ENCODE results near the gene POLD3.

POLD3 gene

DNA sequence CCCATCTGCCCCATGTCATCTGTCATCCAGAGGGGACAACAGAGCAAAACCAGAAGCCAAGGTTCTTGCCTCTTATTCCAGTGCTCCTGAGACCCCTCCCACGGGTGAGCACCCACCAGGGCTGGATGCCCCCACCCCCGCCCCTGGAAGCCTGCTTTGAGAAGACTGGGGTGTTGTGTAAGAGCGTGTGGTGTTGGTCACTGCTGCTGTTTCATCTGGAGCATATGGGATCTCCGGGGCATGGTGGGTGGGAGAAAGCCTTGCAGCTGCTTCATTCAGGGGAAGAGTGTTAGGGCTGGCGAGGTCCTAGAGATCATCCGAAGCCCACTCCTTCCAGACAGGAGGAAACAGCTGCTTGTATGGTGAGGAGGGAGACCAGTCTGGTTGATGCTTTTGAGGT lies 84.7 kb downstream of the POLD3 start:
- TF ChIP-seq, protein P1, sequence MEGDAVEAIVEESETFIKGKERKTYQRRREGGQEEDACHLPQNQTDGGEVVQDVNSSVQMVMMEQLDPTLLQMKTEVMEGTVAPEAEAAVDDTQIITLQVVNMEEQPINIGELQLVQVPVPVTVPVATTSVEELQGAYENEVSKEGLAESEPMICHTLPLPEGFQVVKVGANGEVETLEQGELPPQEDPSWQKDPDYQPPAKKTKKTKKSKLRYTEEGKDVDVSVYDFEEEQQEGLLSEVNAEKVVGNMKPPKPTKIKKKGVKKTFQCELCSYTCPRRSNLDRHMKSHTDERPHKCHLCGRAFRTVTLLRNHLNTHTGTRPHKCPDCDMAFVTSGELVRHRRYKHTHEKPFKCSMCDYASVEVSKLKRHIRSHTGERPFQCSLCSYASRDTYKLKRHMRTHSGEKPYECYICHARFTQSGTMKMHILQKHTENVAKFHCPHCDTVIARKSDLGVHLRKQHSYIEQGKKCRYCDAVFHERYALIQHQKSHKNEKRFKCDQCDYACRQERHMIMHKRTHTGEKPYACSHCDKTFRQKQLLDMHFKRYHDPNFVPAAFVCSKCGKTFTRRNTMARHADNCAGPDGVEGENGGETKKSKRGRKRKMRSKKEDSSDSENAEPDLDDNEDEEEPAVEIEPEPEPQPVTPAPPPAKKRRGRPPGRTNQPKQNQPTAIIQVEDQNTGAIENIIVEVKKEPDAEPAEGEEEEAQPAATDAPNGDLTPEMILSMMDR (IDR thresholded peaks at IDR 0.05; ENCODE audit: insufficient read depth, low read length, poor library complexity, severe bottlenecking), result no peak
- Histone ChIP-seq H3K4me3 (replicated peaks; ENCODE audit: low read depth, low read length) (no peak overlapping the region), H3K27me3 (replicated peaks; ENCODE audit: control insufficient read depth, insufficient read depth, low read length) (no peaks in the 10 kb centered on the region; the same call in 1 of the 2 replicates), H3K36me3 (ENCODE audit: control insufficient read depth, insufficient read depth, low read length) (no peaks in the 10 kb centered on the region)
- no peak for DNase-seq (ENCODE audit: extremely low read depth, insufficient read length)

DNA sequence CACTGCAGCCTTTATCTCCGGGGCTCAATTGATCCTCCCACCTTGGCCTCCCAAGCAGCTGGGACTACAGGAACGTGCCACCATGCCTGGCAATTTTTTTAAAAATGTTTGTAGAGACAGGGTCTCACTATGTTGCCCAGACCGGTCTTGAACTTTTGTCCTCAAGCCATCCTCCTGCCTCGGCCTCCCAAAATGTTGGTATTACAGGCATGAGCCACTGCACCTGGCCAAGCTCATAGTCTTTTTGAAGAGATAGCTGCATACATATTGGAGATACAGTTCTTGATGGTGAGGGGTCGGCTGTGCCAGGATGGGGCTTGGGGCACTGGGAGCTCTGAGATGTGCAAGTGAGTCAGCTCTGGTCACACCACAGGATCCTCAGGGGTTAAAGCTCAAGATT lies 85.7 kb downstream of the POLD3 start:
- DNase-seq (ENCODE audit: extremely low read depth, insufficient read length), result no peak
- no peaks in the 10 kb centered on the region for H3K36me3 ChIP-seq (ENCODE audit: control insufficient read depth, insufficient read depth, low read length)
- TF ChIP-seq, protein P1 (IDR thresholded peaks at IDR 0.05; ENCODE audit: insufficient read depth, low read length, poor library complexity, severe bottlenecking), result no peak
- no peaks in the 10 kb centered on the region; the same call in 1 of the 2 replicates for H3K27me3 ChIP-seq (replicated peaks; ENCODE audit: control insufficient read depth, insufficient read depth, low read length)
- H3K4me3 ChIP-seq (replicated peaks; ENCODE audit: low read depth, low read length), result no peak overlapping the region

DNA sequence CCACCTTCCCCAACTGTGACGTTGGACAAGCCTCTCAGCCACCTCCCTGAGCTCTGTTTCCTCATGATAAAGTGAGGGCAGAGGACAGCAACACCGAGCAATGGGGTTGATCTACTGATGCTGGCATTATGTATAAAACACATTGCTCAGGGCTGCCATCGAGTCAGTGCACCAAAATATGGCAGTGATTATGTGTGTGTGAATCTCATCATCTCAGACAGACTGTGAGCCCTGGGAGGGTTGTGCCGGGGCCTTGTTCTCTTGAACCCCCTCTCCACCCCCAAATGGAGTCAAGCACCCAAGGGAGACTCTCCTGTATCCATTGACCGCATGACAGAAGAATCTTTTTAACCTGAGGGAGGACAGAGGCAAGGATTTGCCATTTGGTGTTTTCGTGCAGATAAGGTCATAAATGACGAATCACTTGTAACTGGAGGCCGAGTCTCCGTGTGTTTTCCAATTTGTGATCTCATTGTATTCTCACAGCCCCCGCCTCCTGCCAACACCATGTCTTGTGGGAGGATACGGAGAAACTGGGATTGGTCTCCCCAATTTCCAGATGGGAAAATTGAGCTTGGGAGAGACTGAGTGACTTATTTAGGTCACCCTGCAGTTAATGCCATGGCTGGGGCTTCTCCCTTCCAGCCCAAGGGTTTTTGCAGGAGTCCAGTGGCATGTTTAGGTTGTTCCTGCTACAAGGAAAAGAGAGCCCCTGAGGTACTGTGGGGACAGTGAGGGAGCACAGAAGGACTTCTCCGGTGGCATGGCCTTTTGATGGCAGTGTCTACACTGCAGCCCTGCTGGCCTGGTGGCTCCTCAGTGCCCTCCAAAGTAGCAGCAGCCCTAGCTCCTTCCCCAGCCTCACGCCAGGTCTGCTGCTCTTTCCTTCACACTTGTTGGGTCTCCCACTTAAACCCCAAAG lies 86.5 kb downstream of the POLD3 start:
- no peak overlapping the region for H3K4me3 ChIP-seq (replicated peaks; ENCODE audit: low read depth, low read length)
- TF ChIP-seq, protein P1 (IDR thresholded peaks at IDR 0.05; ENCODE audit: insufficient read depth, low read length, poor library complexity, severe bottlenecking), result no peak
- no peaks in the 10 kb centered on the region; the same call in 1 of the 2 replicates for H3K27me3 ChIP-seq (replicated peaks; ENCODE audit: control insufficient read depth, insufficient read depth, low read length)
- DNase-seq (ENCODE audit: extremely low read depth, insufficient read length), result no peak
- H3K36me3 ChIP-seq (ENCODE audit: control insufficient read depth, insufficient read depth, low read length), result no peaks in the 10 kb centered on the region

GRCh38 chr11:74679513-74679865 lies 87.1 kb downstream of the POLD3 start:
- Histone ChIP-seq H3K36me3 (ENCODE audit: control insufficient read depth, insufficient read depth, low read length) (no peaks in the 10 kb centered on the region), H3K27me3 (replicated peaks; ENCODE audit: control insufficient read depth, insufficient read depth, low read length) (no peaks in the 10 kb centered on the region; the same call in 1 of the 2 replicates), H3K4me3 (replicated peaks; ENCODE audit: low read depth, low read length) (no peak overlapping the region)
- DNase-seq (ENCODE audit: extremely low read depth, insufficient read length), result no peak
- TF ChIP-seq, protein P1 (IDR thresholded peaks at IDR 0.05; ENCODE audit: insufficient read depth, low read length, poor library complexity, severe bottlenecking), result no peak

GRCh38 chr11:74680035-74680671 lies 87.8 kb downstream of the POLD3 start:
- Histone ChIP-seq H3K27me3 (replicated peaks; ENCODE audit: control insufficient read depth, insufficient read depth, low read length) (no peaks in the 10 kb centered on the region; the same call in 1 of the 2 replicates), H3K36me3 (ENCODE audit: control insufficient read depth, insufficient read depth, low read length) (no peaks in the 10 kb centered on the region), H3K4me3 (replicated peaks; ENCODE audit: low read depth, low read length) (no peak overlapping the region)
- no peak for DNase-seq (ENCODE audit: extremely low read depth, insufficient read length)
- TF ChIP-seq, protein P1 (IDR thresholded peaks at IDR 0.05; ENCODE audit: insufficient read depth, low read length, poor library complexity, severe bottlenecking), result no peak

Data from GM06990 (cell line).